GM18867 (cell line): ENCODE data around the gene UGT1A6.

Source experiments
- ATAC-seq: cut with Tn5 transposase; IDR thresholded peaks from one replicate; pipeline ENCODE4 v1.9.1; 2021; ENCODE audit warnings: mild to moderate bottlenecking, moderate library complexity; ENCODE audit not compliant: unreplicated experiment

UGT1A6 gene

GRCh38 chr2:233798335-233799086 is 105.8 kb downstream of the UGT1A6 start:
- ATAC-seq = no peak

- ATAC-seq = no peak
Measured at GRCh38 chr2:233799087-233799665, 106.5 kb downstream of the UGT1A6 start.

- ATAC-seq = no peak
Measured at GRCh38 chr2:233799716-233800115, 107.0 kb downstream of the UGT1A6 start.

- ATAC-seq = no peak
Measured at GRCh38 chr2:233800208-233800607, 107.5 kb downstream of the UGT1A6 start.

- peak; percentile 48 for ATAC-seq
Measured at GRCh38 chr2:233801357-233802131, 108.9 kb downstream of the UGT1A6 start.

- ATAC-seq = no peak
Measured at GRCh38 chr2:233802132-233802815, 109.6 kb downstream of the UGT1A6 start.

- ATAC-seq = no peak
Measured at GRCh38 chr2:233803292-233803911, 110.7 kb downstream of the UGT1A6 start.

- no peak for ATAC-seq
Measured at GRCh38 chr2:233803994-233804393, 111.3 kb downstream of the UGT1A6 start.

GRCh38 chr2:233807215-233807865 is 114.7 kb downstream of the UGT1A6 start:
- ATAC-seq = no peak

GRCh38 chr2:233807966-233808935 is 115.6 kb downstream of the UGT1A6 start:
- ATAC-seq = no peak

- ATAC-seq = no peak
Measured at GRCh38 chr2:233810385-233810784, 117.7 kb downstream of the UGT1A6 start.

GRCh38 chr2:233811087-233811486 is 118.4 kb downstream of the UGT1A6 start:
- no peak for ATAC-seq

- no peak for ATAC-seq
Measured at GRCh38 chr2:233811732-233812131, 119.0 kb downstream of the UGT1A6 start.

GRCh38 chr2:233813236-233814055 is 120.8 kb downstream of the UGT1A6 start:
- no peak for ATAC-seq

GRCh38 chr2:233814056-233814835 is 121.6 kb downstream of the UGT1A6 start:
- no peak for ATAC-seq

- ATAC-seq = no peak
Measured at GRCh38 chr2:233815861-233816260, 123.2 kb downstream of the UGT1A6 start.

GRCh38 chr2:233816334-233816733 is 123.6 kb downstream of the UGT1A6 start:
- no peak for ATAC-seq

GRCh38 chr2:233816771-233817170 is 124.1 kb downstream of the UGT1A6 start:
- ATAC-seq = no peak
